Prostate gland (tissue), 2 donors: ENCODE data around the gene TRIM69.
"Not testable (repeated sequence)": the region's sequence is repeated elsewhere in the genome, so short reads cannot be mapped to it uniquely, and the experiment has no call there.

Experiments used
- POLR2A ChIP-seq: fragments of 450-650 bp; IDR thresholded peaks from one replicate; pipeline ENCODE4 v1.6.1; 2016; ENCODE audit warnings: antibody characterized with exemption, mild to moderate bottlenecking
- POLR2AphosphoS5 ChIP-seq: sonication (generic); formaldehyde crosslinking; IDR thresholded peaks from one replicate; pipeline ENCODE4 v1.6.1; 2017; ENCODE audit warnings: antibody characterized with exemption
- TF ChIP-seq, protein P1 (sequence below), 4 experiments: fragments of 200-600 bp in 2 of 4; fragments of 450-650 bp in 2 of 4; sonication (generic) in 2 of 4; IDR thresholded peaks; 1 replicate in 3 of 4; 2 replicates in 1 of 4; pipeline ENCODE4 v1.5.1; 2016 to 2019; ENCODE audit warnings: antibody characterized with exemption in 4 of 4, mild to moderate bottlenecking in 2 of 4, moderate library complexity in 2 of 4

DNA sequence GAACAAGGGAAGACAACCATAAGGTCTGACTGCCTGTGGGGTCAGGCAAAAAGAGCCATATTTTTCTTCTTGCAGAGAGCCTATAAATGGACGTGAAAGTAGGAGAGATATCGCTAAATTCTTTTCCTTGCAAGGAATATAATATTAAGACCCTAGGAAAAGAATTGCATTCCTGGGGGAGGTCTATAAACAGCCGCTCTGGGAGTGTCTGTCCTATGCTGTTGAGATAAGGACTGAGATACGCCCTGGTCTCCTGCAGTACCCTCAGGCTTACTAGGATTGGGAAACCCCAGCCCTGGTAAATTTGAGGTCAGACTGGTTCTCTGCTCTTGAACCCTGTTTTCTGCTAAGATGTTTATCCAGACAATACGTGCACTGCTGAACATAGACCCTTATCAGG lies 34.4 kb downstream of the TRIM69 start:
- TF ChIP-seq POLR2A, POLR2AphosphoS5: not testable (repeated sequence)
- TF ChIP-seq, protein P1, sequence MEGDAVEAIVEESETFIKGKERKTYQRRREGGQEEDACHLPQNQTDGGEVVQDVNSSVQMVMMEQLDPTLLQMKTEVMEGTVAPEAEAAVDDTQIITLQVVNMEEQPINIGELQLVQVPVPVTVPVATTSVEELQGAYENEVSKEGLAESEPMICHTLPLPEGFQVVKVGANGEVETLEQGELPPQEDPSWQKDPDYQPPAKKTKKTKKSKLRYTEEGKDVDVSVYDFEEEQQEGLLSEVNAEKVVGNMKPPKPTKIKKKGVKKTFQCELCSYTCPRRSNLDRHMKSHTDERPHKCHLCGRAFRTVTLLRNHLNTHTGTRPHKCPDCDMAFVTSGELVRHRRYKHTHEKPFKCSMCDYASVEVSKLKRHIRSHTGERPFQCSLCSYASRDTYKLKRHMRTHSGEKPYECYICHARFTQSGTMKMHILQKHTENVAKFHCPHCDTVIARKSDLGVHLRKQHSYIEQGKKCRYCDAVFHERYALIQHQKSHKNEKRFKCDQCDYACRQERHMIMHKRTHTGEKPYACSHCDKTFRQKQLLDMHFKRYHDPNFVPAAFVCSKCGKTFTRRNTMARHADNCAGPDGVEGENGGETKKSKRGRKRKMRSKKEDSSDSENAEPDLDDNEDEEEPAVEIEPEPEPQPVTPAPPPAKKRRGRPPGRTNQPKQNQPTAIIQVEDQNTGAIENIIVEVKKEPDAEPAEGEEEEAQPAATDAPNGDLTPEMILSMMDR (IDR thresholded peaks at IDR 0.05), result not testable (repeated sequence)
